ENCODE data around the gene NDUFAF8.

The NDUFAF8 gene

GRCh38 chr17:81261582-81262336 lies 22.6 kb downstream of the NDUFAF8 start:
- in situ Hi-C loops (cut with MboI; ENCODE audit: low pct_unique_long_range_greater_than_20kb, low sequenced_read_pairs, unreplicated experiment) = no loop called here
- TF ChIP-seq CTCF (IDR thresholded peaks at IDR 0.05; ENCODE audit: extremely low read depth, insufficient read depth, missing control alignments) = no peak
- no peak for DNase-seq (ENCODE audit: low spot score)

- no peak for TF ChIP-seq CTCF (IDR thresholded peaks at IDR 0.05; ENCODE audit: extremely low read depth, insufficient read depth, missing control alignments)
- DNase-seq (ENCODE audit: low spot score) = no peak
- in situ Hi-C loops (cut with MboI; ENCODE audit: low pct_unique_long_range_greater_than_20kb, low sequenced_read_pairs, unreplicated experiment) = no loop called here
Measured at GRCh38 chr17:81263371-81264181, 24.5 kb downstream of the NDUFAF8 start.

GRCh38 chr17:81264640-81265039 lies 25.5 kb downstream of the NDUFAF8 start:
- in situ Hi-C loops (cut with MboI; ENCODE audit: low pct_unique_long_range_greater_than_20kb, low sequenced_read_pairs, unreplicated experiment) = no loop called here
- TF ChIP-seq CTCF (IDR thresholded peaks at IDR 0.05; ENCODE audit: extremely low read depth, insufficient read depth, missing control alignments) = no peak
- DNase-seq (ENCODE audit: low spot score) = no peak

GRCh38 chr17:81265576-81265975 lies 26.5 kb downstream of the NDUFAF8 start:
- no peak for DNase-seq (ENCODE audit: low spot score)
- in situ Hi-C loops (cut with MboI; ENCODE audit: low pct_unique_long_range_greater_than_20kb, low sequenced_read_pairs, unreplicated experiment) = no loop called here
- TF ChIP-seq CTCF (IDR thresholded peaks at IDR 0.05; ENCODE audit: extremely low read depth, insufficient read depth, missing control alignments) = no peak

GRCh38 chr17:81267390-81268067 lies 28.4 kb downstream of the NDUFAF8 start:
- TF ChIP-seq CTCF (IDR thresholded peaks at IDR 0.05; ENCODE audit: extremely low read depth, insufficient read depth, missing control alignments) = no peak
- DNase-seq (ENCODE audit: low spot score) = no peak
- in situ Hi-C loops (cut with MboI; ENCODE audit: low pct_unique_long_range_greater_than_20kb, low sequenced_read_pairs, unreplicated experiment) = no loop called here

- in situ Hi-C loops (cut with MboI; ENCODE audit: low pct_unique_long_range_greater_than_20kb, low sequenced_read_pairs, unreplicated experiment) = no loop called here
- no peak for DNase-seq (ENCODE audit: low spot score)
Measured at GRCh38 chr17:81270279-81270678, 31.2 kb downstream of the NDUFAF8 start.

More at GRCh38 chr17:81270279-81270678, 31.2 kb downstream of the NDUFAF8 start:
- no peak for TF ChIP-seq CTCF (IDR thresholded peaks at IDR 0.05; ENCODE audit: extremely low read depth, insufficient read depth, missing control alignments)

All from GM13977 (cell line).